Neural cell (in vitro differentiated cells): Measurements from ENCODE around the gene CENPP.

ENCODE experiments used
- CTCF ChIP-seq: fragments of 450-650 bp; IDR thresholded peaks from 2 replicates; pipeline ENCODE4 v1.5.1; 2014; ENCODE audit warnings: antibody characterized with exemption, mild to moderate bottlenecking, moderate library complexity; ENCODE audit not compliant: poor library complexity, severe bottlenecking
- EZH2 ChIP-seq: fragments of 200-600, 300-800 bp; shearing (Covaris generic), sonication (generic); IDR thresholded peaks from 2 replicates; pipeline ENCODE4 v1.6.1; 2014; ENCODE audit warnings: antibody characterized with exemption, low read length, borderline replicate concordance, mild to moderate bottlenecking; ENCODE audit not compliant: insufficient read depth, poor library complexity, severe bottlenecking
- MXI1 ChIP-seq: fragments of 450-650 bp; conservative IDR thresholded peaks from 2 replicates; pipeline ENCODE4 v1.6.1; 2014; ENCODE audit warnings: antibody characterized with exemption, mild to moderate bottlenecking; ENCODE audit not compliant: poor library complexity, severe bottlenecking
- POLR2AphosphoS5 ChIP-seq: IDR thresholded peaks from 2 replicates; pipeline ENCODE4 v1.6.1; 2012
- RAD21 ChIP-seq: fragments of 450-650 bp; conservative IDR thresholded peaks from 2 replicates; pipeline ENCODE4 v1.6.1; 2014; ENCODE audit warnings: antibody characterized with exemption, mild to moderate bottlenecking, moderate library complexity
- SMC3 ChIP-seq: fragments of 450-650 bp; conservative IDR thresholded peaks from 2 replicates; pipeline ENCODE4 v1.6.1; 2014; ENCODE audit warnings: antibody characterized with exemption, mild to moderate bottlenecking, moderate library complexity; ENCODE audit not compliant: poor library complexity

GRCh38 chr9:92395617-92396016, 69.9 kb downstream of the CENPP start:
- TF ChIP-seq RAD21: no peak
- TF ChIP-seq CTCF: no peak
- no peak for TF ChIP-seq POLR2AphosphoS5
- TF ChIP-seq MXI1: no peak
- TF ChIP-seq EZH2: no peak
- TF ChIP-seq SMC3: no peak
